Liver (tissue), 9 donors: Measurements from ENCODE around the gene TMTC4. TPM values are rescaled to one million over a fixed set of nuclear protein-coding genes. Genes with fewer than 3 reads are reported as not detected.

Source experiments
- DNase-seq: peaks from one replicate; pipeline ENCODE4 v3.0.0-alpha.2; 2017; ENCODE audit warnings: low spot score
- H3K27ac ChIP-seq, 2 donors: one replicate each; pipeline ENCODE4 v1.7.0; 2013; ENCODE audit warnings: inconsistent platforms in 2 of 2, low read length in 2 of 2, control low read depth in 1 of 2, low read depth in 1 of 2, mild to moderate bottlenecking in 1 of 2
- H3K27me3 ChIP-seq, 4 donors: one replicate each; pipeline versions ENCODE4 v1.6.1 to v1.7.0; 2013; ENCODE audit warnings: low read length in 3 of 4, inconsistent platforms in 1 of 4, mild to moderate bottlenecking in 1 of 4, moderate library complexity in 1 of 4; ENCODE audit not compliant: control insufficient read depth in 4 of 4, insufficient read depth in 4 of 4
- H3K36me3 ChIP-seq, 4 donors: one replicate each; pipeline versions ENCODE4 v1.6.1 to v1.7.0; 2013; ENCODE audit warnings: low read length in 3 of 4, mild to moderate bottlenecking in 3 of 4, low read depth in 1 of 4, moderate library complexity in 1 of 4; ENCODE audit not compliant: control insufficient read depth in 4 of 4, insufficient read depth in 3 of 4
- H3K4me1 ChIP-seq, 4 donors: one replicate each; pipeline versions ENCODE4 v1.6.1 to v1.7.0; 2013; ENCODE audit warnings: low read length in 3 of 4, mild to moderate bottlenecking in 3 of 4, moderate library complexity in 1 of 4; ENCODE audit not compliant: control insufficient read depth in 4 of 4, insufficient read depth in 4 of 4
- H3K4me3 ChIP-seq, 3 donors: one replicate each; pipeline versions ENCODE4 v1.6.1 to v1.7.0; 2013; ENCODE audit warnings: low read length in 3 of 3, control low read depth in 1 of 3, low read depth in 1 of 3, mild to moderate bottlenecking in 1 of 3
- H3K9ac ChIP-seq, 2 donors: one replicate each; pipeline ENCODE4 v1.7.0; 2013; ENCODE audit warnings: low read length in 2 of 2, mild to moderate bottlenecking in 2 of 2, moderate library complexity in 2 of 2, control low read depth in 1 of 2, low read depth in 1 of 2
- H3K9me3 ChIP-seq, 4 donors: one replicate each; pipeline versions ENCODE4 v1.6.1 to v1.7.0; 2013; ENCODE audit warnings: low read length in 3 of 4; ENCODE audit not compliant: control insufficient read depth in 4 of 4
- ATF3 ChIP-seq: IDR thresholded peaks from 2 replicates; pipeline ENCODE4 v1.6.1; 2016; ENCODE audit warnings: antibody characterized with exemption
- CTCF ChIP-seq: fragments of 150-350 bp; IDR thresholded peaks from 2 replicates; pipeline ENCODE4 v1.5.1; 2017; ENCODE audit warnings: improper control_type of control experiment, low read depth, low read length; ENCODE audit not compliant: missing input control
- EGR1 ChIP-seq, 2 donors: IDR thresholded peaks; 2 replicates each; pipeline ENCODE4 v1.6.1; 2016 to 2018; ENCODE audit warnings: antibody characterized with exemption in 2 of 2, low read depth in 2 of 2
- FOXA1 ChIP-seq: IDR thresholded peaks from 2 replicates; pipeline ENCODE4 v1.6.1; 2016; ENCODE audit warnings: antibody characterized with exemption
- FOXA2 ChIP-seq: IDR thresholded peaks from 2 replicates; pipeline ENCODE4 v1.6.1; 2016; ENCODE audit warnings: antibody characterized with exemption
- GABPA ChIP-seq, 2 donors: IDR thresholded peaks in 1 of 2; conservative IDR thresholded peaks in 1 of 2; 2 replicates each; pipeline ENCODE4 v1.6.1; 2016; ENCODE audit warnings: antibody characterized with exemption in 2 of 2, mild to moderate bottlenecking in 1 of 2, moderate library complexity in 1 of 2
- HNF4A ChIP-seq, 2 donors: conservative IDR thresholded peaks; 2 replicates each; pipeline ENCODE4 v1.6.1; 2016; ENCODE audit warnings: antibody characterized with exemption in 2 of 2, mild to moderate bottlenecking in 2 of 2
- HNF4G ChIP-seq: IDR thresholded peaks from 2 replicates; pipeline ENCODE4 v1.6.1; 2016; ENCODE audit warnings: antibody characterized with exemption
- JUND ChIP-seq, 2 donors: IDR thresholded peaks; 2 replicates each; pipeline ENCODE4 v1.6.1; 2016; ENCODE audit warnings: antibody characterized with exemption in 2 of 2
- NR2F2 ChIP-seq: IDR thresholded peaks from 2 replicates; pipeline ENCODE4 v1.6.1; 2016; ENCODE audit warnings: antibody characterized with exemption
- RAD21 ChIP-seq, 2 donors: IDR thresholded peaks; 2 replicates each; pipeline ENCODE4 v1.6.1; 2016; ENCODE audit warnings: antibody characterized with exemption in 2 of 2, mild to moderate bottlenecking in 2 of 2
- RXRA ChIP-seq, 2 donors: IDR thresholded peaks; 2 replicates each; pipeline ENCODE4 v1.6.1; 2017 to 2018; ENCODE audit warnings: antibody characterized with exemption in 2 of 2, mild to moderate bottlenecking in 1 of 2
- SP1 ChIP-seq: IDR thresholded peaks from 2 replicates; pipeline ENCODE4 v1.6.1; 2018; ENCODE audit warnings: antibody characterized with exemption, mild to moderate bottlenecking
- TAF1 ChIP-seq: conservative IDR thresholded peaks from 2 replicates; pipeline ENCODE4 v1.6.1; 2016; ENCODE audit warnings: antibody characterized with exemption, mild to moderate bottlenecking
- YY1 ChIP-seq: IDR thresholded peaks from 2 replicates; pipeline ENCODE4 v1.6.1; 2016; ENCODE audit warnings: antibody characterized with exemption, mild to moderate bottlenecking
- ZBTB33 ChIP-seq: IDR thresholded peaks from 2 replicates; pipeline ENCODE4 v1.6.1; 2016; ENCODE audit warnings: antibody characterized with exemption
- WGBS: extraction: QIAGEN DNeasy Blood & Tissue Kit; methylation state at CpG from one replicate; pipeline ENCODE4 v1.1.7; 2013; 5-methylcytosine and 5-hydroxymethylcytosine counted together
- polyA plus RNA-seq, 2 donors: library from polyadenylated mRNA; stranded (reverse) in 1 of 2; unstranded in 1 of 2; fragments of 200-250 nt in 1 of 2; fragments of >200 nt in 1 of 2; fragmentation: Nextera tagmentation in 1 of 2; extraction: Ambion mirVana in 1 of 2; gene quantifications; one replicate each; pipeline versions ENCODE4 v1.2.1 to v1.2.3, GENCODE V29; 2013 to 2015
- total RNA-seq, 2 donors: library from RNA; depleted of rRNA; stranded (reverse); fragments of >200 nt; gene quantifications; one replicate each; pipeline ENCODE4 v1.2.3, GENCODE V29; 2014
- TF ChIP-seq, protein P1 (sequence below): IDR thresholded peaks from 2 replicates; pipeline ENCODE4 v1.6.1; 2016; ENCODE audit warnings: antibody characterized with exemption, mild to moderate bottlenecking
- TF ChIP-seq, protein P2 (sequence below): IDR thresholded peaks from 2 replicates; pipeline ENCODE4 v1.6.1; 2016; ENCODE audit warnings: antibody characterized with exemption
- donor health status: healthy.
- donor health status: healthy.
- donor health status: healthy.
- donor health status: healthy.
- donor health status: healthy.

Gene TMTC4
- total and polyA plus RNA-seq, 4 donors = 7.3 to 26.4 (median 12.3) TPM

DNA sequence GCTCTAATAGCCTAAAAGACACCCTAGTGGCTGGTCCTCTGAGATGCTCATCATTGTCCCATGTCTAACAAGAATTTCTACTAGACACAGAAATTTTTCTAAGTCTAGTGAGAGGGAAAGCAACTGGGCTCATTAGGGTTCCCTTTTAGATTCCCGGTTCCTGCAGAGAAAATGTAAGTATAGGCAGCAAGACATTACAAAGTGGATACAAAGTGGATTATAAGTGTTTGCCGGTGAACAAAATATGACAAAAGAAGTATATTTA lies 20.8 kb upstream of the TMTC4 start:
- 97% methylated on average over 2 of the region's 2 CpGs for WGBS
- no peaks in the 10 kb centered on the region for H3K9me3 ChIP-seq
- no peaks in the 10 kb centered on the region for H3K27me3 ChIP-seq
- no peak overlapping the region for H3K27ac ChIP-seq
- no peak overlapping the region for H3K4me3 ChIP-seq
- no peak for TF ChIP-seq EGR1 (IDR thresholded peaks at IDR 0.05; ENCODE audit: low read depth in 2 of 2)
- TF ChIP-seq HNF4G = no peak
- TF ChIP-seq GABPA (IDR thresholded peaks at IDR 0.05 in 1 of 2, conservative IDR thresholded peaks at IDR 0.05 in 1 of 2) = no peak
- no peak for TF ChIP-seq ATF3
- TF ChIP-seq CTCF = no peak
- TF ChIP-seq FOXA2 = no peak
- no peak for TF ChIP-seq RXRA (IDR thresholded peaks at IDR 0.05)
- TF ChIP-seq NR2F2 = no peak
- TF ChIP-seq SP1 = no peak
- no peak for TF ChIP-seq YY1
- TF ChIP-seq, protein P1, sequence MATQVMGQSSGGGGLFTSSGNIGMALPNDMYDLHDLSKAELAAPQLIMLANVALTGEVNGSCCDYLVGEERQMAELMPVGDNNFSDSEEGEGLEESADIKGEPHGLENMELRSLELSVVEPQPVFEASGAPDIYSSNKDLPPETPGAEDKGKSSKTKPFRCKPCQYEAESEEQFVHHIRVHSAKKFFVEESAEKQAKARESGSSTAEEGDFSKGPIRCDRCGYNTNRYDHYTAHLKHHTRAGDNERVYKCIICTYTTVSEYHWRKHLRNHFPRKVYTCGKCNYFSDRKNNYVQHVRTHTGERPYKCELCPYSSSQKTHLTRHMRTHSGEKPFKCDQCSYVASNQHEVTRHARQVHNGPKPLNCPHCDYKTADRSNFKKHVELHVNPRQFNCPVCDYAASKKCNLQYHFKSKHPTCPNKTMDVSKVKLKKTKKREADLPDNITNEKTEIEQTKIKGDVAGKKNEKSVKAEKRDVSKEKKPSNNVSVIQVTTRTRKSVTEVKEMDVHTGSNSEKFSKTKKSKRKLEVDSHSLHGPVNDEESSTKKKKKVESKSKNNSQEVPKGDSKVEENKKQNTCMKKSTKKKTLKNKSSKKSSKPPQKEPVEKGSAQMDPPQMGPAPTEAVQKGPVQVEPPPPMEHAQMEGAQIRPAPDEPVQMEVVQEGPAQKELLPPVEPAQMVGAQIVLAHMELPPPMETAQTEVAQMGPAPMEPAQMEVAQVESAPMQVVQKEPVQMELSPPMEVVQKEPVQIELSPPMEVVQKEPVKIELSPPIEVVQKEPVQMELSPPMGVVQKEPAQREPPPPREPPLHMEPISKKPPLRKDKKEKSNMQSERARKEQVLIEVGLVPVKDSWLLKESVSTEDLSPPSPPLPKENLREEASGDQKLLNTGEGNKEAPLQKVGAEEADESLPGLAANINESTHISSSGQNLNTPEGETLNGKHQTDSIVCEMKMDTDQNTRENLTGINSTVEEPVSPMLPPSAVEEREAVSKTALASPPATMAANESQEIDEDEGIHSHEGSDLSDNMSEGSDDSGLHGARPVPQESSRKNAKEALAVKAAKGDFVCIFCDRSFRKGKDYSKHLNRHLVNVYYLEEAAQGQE = no peak
- TF ChIP-seq FOXA1 = no peak
- TF ChIP-seq, protein P2, sequence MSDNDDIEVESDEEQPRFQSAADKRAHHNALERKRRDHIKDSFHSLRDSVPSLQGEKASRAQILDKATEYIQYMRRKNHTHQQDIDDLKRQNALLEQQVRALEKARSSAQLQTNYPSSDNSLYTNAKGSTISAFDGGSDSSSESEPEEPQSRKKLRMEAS = no peak
- no peak for TF ChIP-seq TAF1
- TF ChIP-seq ZBTB33 = no peak
- TF ChIP-seq JUND (IDR thresholded peaks at IDR 0.05) = no peak
- TF ChIP-seq RAD21 (IDR thresholded peaks at IDR 0.05) = no peak
- TF ChIP-seq HNF4A (conservative IDR thresholded peaks at IDR 0.05) = no peak
- DNase-seq = no peak
- no peaks in the 10 kb centered on the region for H3K36me3 ChIP-seq
- no peaks in the 10 kb centered on the region for H3K4me1 ChIP-seq
- H3K9ac ChIP-seq = no peak overlapping the region
